Activated naive CD4-positive, alpha-beta T cell treated with anti-CD3 and anti-CD28 coated beads, Interleukin-2, amount 10 ng/mL, durations not matched to agents 7 days and 5 days (primary cell): ENCODE measurements around the gene RGS6.
A peak's percentile ranks its signal among the peaks of the same experiment; 100 is the strongest.

ENCODE experiments used
- CTCF ChIA-PET: fragments of 350-600 bp; sonication (Branson Sonifier 250); formaldehyde crosslinking; loops from one replicate; lab custom pipeline; 2021; ENCODE audit warnings: antibody characterized with exemption; lab: Charles Lee
- DNase-seq: peaks from one replicate; pipeline ENCODE4 v3.0.0-alpha.2; 2020
- H3K27ac Mint-ChIP-seq: one replicate; pipeline ENCODE4 v1.8.0; 2021; ENCODE audit warnings: mild to moderate bottlenecking, moderate library complexity, mixed read lengths
- H3K27me3 Mint-ChIP-seq: one replicate; pipeline ENCODE4 v1.8.0; 2021; ENCODE audit warnings: mild to moderate bottlenecking, mixed read lengths
- H3K36me3 Mint-ChIP-seq: one replicate; pipeline ENCODE4 v1.8.0; 2021; ENCODE audit warnings: mixed read lengths
- H3K4me1 Mint-ChIP-seq: one replicate; pipeline ENCODE4 v1.8.0; 2021; ENCODE audit warnings: mixed read lengths
- H3K4me3 Mint-ChIP-seq: one replicate; pipeline ENCODE4 v1.8.0; 2021; ENCODE audit warnings: mild to moderate bottlenecking, moderate library complexity, mixed read lengths
- H3K9me3 Mint-ChIP-seq: one replicate; pipeline ENCODE4 v1.8.0; 2021; ENCODE audit warnings: mixed read lengths

The RGS6 gene

GRCh38 chr14:72444701-72445100 lies 512.5 kb downstream of the RGS6 start:
- CTCF ChIA-PET = interaction anchor here (1.0 to 2.5 kb wide), 3 partner anchors 25 to 69 kb away, joined by 4 to 10 read pairs (median 6); no protein-coding TSS in a partner anchor

DNA sequence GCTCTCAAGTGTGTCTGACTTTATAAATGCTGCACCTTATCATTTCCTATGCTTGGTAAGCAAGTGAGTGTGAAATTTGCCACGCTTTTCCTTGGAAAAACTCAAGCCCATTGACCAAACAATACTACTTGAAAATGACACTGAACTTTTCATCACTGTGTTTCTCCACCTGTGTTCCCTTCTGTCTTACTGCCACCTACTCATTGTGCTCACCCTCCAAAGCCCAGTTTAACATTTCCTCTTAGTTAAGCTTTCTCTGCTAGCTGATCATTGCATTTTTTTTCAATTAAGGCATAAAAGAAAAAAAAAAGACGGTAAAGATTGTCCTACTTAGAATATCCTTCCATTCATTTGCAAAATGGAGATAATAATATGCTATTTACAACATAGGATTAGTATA lies 516.0 kb downstream of the RGS6 start:
- Mint-ChIP-seq H3K4me1 (peaks cover 80% of the 10 kb centered on the region), H3K27me3 (peaks cover 2% of the 10 kb centered on the region), H3K9me3 (no peaks in the 10 kb centered on the region), H3K27ac (peak overlapping the region; percentile 57), H3K4me3 (no peak overlapping the region), H3K36me3 (peaks cover 3% of the 10 kb centered on the region)
- CTCF ChIA-PET = interaction anchor here (0.5 to 2.6 kb wide), 4 partner anchors 10 to 424 kb away, joined by 3 to 10 read pairs (median 6); no protein-coding TSS in a partner anchor
- DNase-seq = no peak

More at GRCh38 chr14:72444701-72445100, 512.5 kb downstream of the RGS6 start:
- H3K4me1 Mint-ChIP-seq = peaks cover 86% of the 10 kb centered on the region
- H3K4me3 Mint-ChIP-seq = no peak overlapping the region
- peak overlapping the region; percentile 66 for H3K27ac Mint-ChIP-seq
- no peak for DNase-seq
- H3K27me3 Mint-ChIP-seq = peaks cover 4% of the 10 kb centered on the region
- peaks cover 7% of the 10 kb centered on the region for H3K36me3 Mint-ChIP-seq
- no peaks in the 10 kb centered on the region for H3K9me3 Mint-ChIP-seq

DNA sequence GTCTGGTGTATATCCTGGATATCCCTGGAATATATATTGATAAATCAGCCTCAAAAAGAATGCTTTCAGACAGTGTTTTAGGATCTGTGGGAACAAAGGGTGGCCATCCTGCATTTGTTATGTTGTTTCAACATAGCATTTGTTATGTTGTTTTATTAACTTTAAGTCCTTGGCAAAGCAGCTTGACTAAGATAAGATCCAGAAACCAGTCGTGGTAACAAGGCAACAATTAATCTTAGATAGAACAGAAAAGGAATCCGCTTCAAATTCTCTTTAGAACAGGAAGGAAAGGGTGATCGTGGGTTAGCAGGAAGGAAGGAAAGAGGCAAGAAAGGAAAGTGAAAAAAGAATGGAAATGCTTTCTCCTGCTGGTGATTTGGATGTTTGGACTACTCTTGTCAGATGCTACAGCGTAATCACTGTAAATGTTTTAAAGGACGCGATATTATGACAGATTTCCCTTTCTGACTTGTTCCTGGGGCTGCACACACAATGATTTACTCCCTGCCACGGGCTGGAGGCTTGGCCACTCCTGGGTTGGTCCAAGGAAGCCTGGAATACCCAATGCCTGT lies 518.3 kb downstream of the RGS6 start:
- Mint-ChIP-seq H3K4me3 (no peak overlapping the region), H3K4me1 (peaks cover 69% of the 10 kb centered on the region), H3K27ac (peak overlapping the region; percentile 85), H3K27me3 (no peaks in the 10 kb centered on the region), H3K9me3 (no peaks in the 10 kb centered on the region), H3K36me3 (no peaks in the 10 kb centered on the region)
- no peak for DNase-seq
- CTCF ChIA-PET = interaction anchor here (1.3 to 1.8 kb wide), 2 partner anchors 11 to 62 kb away, joined by 3 to 7 read pairs; no protein-coding TSS in a partner anchor

DNA sequence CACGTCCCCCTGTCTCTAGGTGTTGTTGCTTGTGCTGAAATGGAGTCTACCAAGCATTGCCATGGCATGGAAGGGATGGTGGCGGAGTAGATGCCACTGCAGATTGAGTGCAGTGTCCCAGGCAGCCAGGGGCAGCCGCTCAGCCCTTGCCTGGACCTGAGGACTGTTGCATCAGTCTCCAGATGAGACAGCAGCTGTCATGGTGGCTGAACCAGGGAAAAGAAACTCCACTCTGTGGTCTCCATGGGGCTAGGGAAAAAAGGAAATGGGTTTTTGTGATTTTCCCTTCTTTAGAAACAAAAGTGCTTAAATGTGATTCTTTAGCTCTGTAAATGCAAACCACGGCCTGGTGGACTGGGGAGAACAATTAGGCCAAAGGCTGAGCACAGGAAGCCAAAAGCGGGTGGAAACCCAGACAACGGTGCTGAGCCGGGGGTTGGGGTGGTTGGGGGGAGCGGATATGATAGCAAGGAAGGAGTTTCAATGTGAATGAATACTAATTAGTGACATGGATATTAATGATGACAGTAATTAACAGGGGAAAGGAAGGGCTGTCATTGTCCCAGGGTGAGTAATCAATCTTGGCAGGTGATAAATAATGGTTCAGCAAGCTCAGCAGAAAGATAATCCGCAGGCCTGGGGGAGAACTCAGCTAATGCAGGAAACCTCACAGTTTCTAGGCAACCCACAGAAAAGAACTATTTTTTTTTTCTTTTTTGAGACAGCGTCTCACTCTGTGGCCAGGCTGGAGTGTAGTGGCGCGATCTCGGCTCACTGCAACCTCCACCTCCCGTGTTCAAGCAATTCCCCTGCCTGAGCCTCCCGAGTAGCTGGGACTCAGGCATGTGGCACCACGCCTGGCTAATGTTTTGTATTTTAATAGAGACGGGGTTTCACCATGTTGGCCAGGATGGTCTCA lies 519.1 kb downstream of the RGS6 start:
- Mint-ChIP-seq H3K36me3 (no peaks in the 10 kb centered on the region), H3K9me3 (no peaks in the 10 kb centered on the region), H3K4me1 (peaks cover 63% of the 10 kb centered on the region), H3K4me3 (peak overlapping the region; percentile 14), H3K27ac (peak overlapping the region; percentile 85), H3K27me3 (peaks cover 6% of the 10 kb centered on the region)
- CTCF ChIA-PET = interaction anchor here (0.6 to 1.8 kb wide), 4 partner anchors 12 to 675 kb away, joined by 3 to 7 read pairs (median 4); no protein-coding TSS in a partner anchor
- peak; percentile 66 for DNase-seq

DNA sequence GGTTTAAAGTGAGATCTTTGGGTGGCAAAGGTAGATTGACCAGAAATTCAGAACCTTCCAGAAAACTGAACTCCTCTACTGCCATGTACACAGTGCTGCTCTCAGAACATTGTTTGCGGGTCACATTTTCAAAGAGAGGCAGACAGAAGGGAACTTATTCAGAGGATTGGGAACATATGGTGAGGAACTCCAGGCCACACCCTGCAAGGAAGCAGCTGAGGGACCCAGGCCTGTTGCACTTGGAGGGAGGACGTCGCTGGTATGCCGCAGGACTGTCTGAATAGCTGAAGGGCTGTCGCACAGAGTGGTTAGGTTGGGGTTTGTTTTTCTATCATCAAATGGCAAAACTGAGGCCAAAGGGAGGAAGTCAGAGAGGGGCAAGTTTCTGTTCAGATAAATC lies 520.5 kb downstream of the RGS6 start:
- Mint-ChIP-seq H3K36me3 (no peaks in the 10 kb centered on the region), H3K27me3 (peaks cover 15% of the 10 kb centered on the region), H3K27ac (peak overlapping the region; percentile 85), H3K4me3 (no peak overlapping the region), H3K4me1 (peaks cover 51% of the 10 kb centered on the region), H3K9me3 (no peaks in the 10 kb centered on the region)
- CTCF ChIA-PET = no interaction called here
- DNase-seq = no peak

GRCh38 chr14:72454388-72455160 lies 522.3 kb downstream of the RGS6 start:
- CTCF ChIA-PET = interaction anchor here (0.7 kb wide), 1 partner anchor 9 kb away, joined by 3 read pairs; no protein-coding TSS in a partner anchor
- Mint-ChIP-seq H3K9me3 (peaks cover 1% of the 10 kb centered on the region), H3K27ac (no peak overlapping the region), H3K27me3 (peaks cover 33% of the 10 kb centered on the region), H3K4me1 (peaks cover 38% of the 10 kb centered on the region), H3K4me3 (no peak overlapping the region), H3K36me3 (no peaks in the 10 kb centered on the region)
- DNase-seq = no peak

DNA sequence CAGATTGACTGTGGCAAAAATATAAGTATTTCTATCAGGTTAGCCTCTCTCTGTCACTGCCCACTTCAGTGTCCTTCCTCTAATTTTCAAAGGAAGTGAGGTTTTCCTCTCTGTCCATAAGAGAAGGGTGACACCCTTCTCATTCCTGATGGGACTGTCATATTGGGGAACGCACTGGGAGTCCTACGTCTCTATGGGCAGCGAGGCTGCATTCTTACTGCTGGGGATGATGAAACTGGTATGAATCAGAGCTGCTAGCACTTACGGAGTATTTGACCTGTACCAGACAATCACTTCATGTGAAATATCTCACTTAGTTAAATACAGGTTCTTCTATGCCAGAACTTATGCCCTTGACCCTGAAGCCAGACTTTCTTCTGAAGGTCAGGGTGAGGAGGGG lies 525.4 kb downstream of the RGS6 start:
- H3K36me3 Mint-ChIP-seq = no peaks in the 10 kb centered on the region
- CTCF ChIA-PET = interaction anchor here (0.7 kb wide), 1 partner anchor 23 kb away, joined by 4 read pairs; no protein-coding TSS in a partner anchor

DNA sequence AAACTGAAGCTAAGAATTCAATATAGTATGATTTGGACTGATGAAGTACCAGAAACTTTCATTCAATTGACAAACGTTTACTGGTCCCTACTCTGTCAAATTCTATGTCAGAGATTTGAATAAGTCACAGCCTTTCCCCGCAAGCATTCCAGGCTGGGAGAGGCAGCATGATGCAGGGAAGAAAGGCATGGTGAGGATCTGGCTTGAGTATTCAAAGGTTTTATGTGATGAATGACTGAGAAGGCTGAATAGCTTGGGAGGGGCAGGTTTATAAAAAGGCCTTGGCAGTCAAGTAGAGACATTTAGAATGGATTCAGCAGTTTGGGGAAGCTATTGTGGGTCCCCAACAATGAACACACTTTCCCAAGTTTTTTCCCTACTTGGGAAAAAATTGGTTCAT lies 529.8 kb downstream of the RGS6 start:
- peaks cover 3% of the 10 kb centered on the region for H3K36me3 Mint-ChIP-seq
- peaks cover 45% of the 10 kb centered on the region for H3K27me3 Mint-ChIP-seq
- CTCF ChIA-PET = interaction anchor here (1.4 kb wide), 1 partner anchor 10 kb away, joined by 4 read pairs; no protein-coding TSS in a partner anchor
- peaks cover 13% of the 10 kb centered on the region for H3K9me3 Mint-ChIP-seq
- DNase-seq = no peak
- no peak overlapping the region for H3K27ac Mint-ChIP-seq
- no peak overlapping the region for H3K4me3 Mint-ChIP-seq
- H3K4me1 Mint-ChIP-seq = no peaks in the 10 kb centered on the region

More for the DNA sequence above, 525.4 kb downstream of the RGS6 start:
- H3K27me3 Mint-ChIP-seq = peaks cover 41% of the 10 kb centered on the region
- H3K9me3 Mint-ChIP-seq = peaks cover 1% of the 10 kb centered on the region
- H3K4me3 Mint-ChIP-seq = no peak overlapping the region
- H3K27ac Mint-ChIP-seq = no peak overlapping the region
- peaks cover 14% of the 10 kb centered on the region for H3K4me1 Mint-ChIP-seq
- DNase-seq = no peak

DNA sequence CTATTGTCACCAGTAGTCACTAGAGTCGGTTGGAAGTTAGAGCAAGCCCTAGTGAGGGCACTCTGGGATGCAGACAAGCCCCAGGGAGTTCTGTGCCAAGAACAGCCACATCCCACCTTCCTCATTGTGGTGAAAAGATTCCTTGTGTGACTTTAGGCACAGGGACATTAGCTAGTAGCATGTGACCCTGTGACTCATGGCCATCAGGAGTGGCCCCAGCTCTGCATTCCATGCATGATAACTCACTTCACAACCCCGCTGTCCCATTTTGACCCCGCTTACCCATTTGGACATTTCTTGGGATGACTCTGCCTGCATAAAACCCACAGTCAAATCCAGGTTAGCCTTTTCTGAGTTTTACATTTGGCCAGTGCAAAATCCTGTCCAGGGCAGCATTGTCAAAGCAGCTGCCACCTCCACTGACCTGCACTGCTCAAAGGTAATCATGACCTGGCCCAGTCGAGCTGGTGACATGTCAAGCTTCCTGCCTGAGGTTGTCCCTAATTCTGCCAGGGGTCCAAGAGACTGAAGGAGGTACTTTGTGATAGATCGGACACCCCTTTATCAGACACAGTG lies 531.1 kb downstream of the RGS6 start:
- no peak for DNase-seq
- Mint-ChIP-seq H3K27ac (no peak overlapping the region), H3K4me1 (no peaks in the 10 kb centered on the region), H3K27me3 (peaks cover 33% of the 10 kb centered on the region), H3K36me3 (peaks cover 5% of the 10 kb centered on the region), H3K9me3 (peaks cover 15% of the 10 kb centered on the region), H3K4me3 (no peak overlapping the region)
- CTCF ChIA-PET = interaction anchor here (1.1 to 1.6 kb wide), 2 partner anchors 8 to 9 kb away, joined by 3 to 4 read pairs; no protein-coding TSS in a partner anchor

GRCh38 chr14:72464226-72464625 lies 532.0 kb downstream of the RGS6 start:
- CTCF ChIA-PET = interaction anchor here (1.6 kb wide), 1 partner anchor 9 kb away, joined by 3 read pairs; no protein-coding TSS in a partner anchor
- Mint-ChIP-seq H3K36me3 (peaks cover 5% of the 10 kb centered on the region), H3K4me3 (no peak overlapping the region), H3K27ac (no peak overlapping the region), H3K4me1 (no peaks in the 10 kb centered on the region), H3K9me3 (peaks cover 15% of the 10 kb centered on the region), H3K27me3 (peaks cover 29% of the 10 kb centered on the region)
- no peak for DNase-seq

DNA sequence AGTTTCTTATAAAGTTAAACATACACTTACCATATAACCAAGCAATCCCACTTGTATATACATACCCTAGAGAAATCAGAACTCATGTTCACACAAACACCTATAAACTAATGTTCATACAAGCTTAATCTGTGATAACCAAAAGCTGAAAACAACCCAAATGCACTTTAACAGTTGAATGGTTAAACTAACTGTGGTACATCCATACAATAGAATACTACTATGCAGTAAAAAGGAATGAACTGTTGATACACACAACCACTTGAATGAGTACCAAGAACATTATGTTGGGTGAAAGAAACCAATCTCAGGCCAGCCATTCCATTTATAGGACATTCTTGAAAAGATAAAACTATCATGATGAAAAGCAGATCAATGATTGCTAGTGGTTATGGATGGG lies 534.1 kb downstream of the RGS6 start:
- H3K9me3 Mint-ChIP-seq = peaks cover 15% of the 10 kb centered on the region
- CTCF ChIA-PET = no interaction called here
- H3K36me3 Mint-ChIP-seq = peaks cover 5% of the 10 kb centered on the region
- peaks cover 28% of the 10 kb centered on the region for H3K27me3 Mint-ChIP-seq
- no peaks in the 10 kb centered on the region for H3K4me1 Mint-ChIP-seq
- no peak overlapping the region for H3K4me3 Mint-ChIP-seq
- DNase-seq = no peak
- H3K27ac Mint-ChIP-seq = no peak overlapping the region

DNA sequence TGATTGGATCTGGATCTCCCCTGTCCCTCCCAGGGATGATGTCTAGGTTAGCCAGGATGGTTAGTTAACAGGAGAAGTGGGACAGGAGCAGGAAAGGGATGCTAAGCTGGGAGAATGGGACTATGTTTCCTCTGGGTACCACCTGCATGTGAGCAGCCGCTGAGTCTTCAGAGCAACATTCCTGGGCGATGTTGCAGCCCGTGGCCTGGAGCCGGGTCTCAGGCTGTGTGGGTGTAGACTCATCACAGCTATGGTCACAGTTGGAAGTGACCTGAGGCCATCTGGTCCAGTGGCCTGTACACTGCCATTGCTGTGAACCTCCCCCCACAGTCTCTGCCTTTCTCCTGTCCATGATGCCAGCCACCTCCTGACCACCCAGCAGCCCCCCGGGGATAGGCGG lies 539.1 kb downstream of the RGS6 start:
- Mint-ChIP-seq H3K9me3 (peaks cover 6% of the 10 kb centered on the region), H3K4me1 (peaks cover 36% of the 10 kb centered on the region), H3K4me3 (no peak overlapping the region), H3K27me3 (peaks cover 18% of the 10 kb centered on the region), H3K36me3 (peaks cover 2% of the 10 kb centered on the region), H3K27ac (no peak overlapping the region)
- DNase-seq = no peak
- CTCF ChIA-PET = no interaction called here

DNA sequence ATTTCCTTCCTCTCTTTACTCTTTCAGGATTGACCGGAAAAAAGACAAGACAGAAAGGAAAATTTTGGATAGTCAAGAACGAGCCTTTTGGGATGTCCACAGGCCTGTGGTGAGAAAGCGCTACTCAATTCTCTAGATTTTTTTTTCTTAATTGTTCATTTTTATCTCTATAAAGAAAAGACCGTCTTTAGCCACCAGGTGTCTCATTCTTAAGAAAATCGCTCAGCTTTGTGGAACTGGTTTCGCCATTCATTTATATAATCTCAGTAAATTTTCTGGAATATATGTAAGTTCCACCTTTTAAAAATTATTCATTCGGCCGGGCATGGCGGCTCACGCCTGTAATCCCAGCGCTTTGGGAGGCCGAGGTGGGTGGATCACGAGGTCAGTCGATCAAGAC lies 540.6 kb downstream of the RGS6 start:
- Mint-ChIP-seq H3K36me3 (no peaks in the 10 kb centered on the region), H3K4me3 (no peak overlapping the region), H3K27me3 (peaks cover 21% of the 10 kb centered on the region), H3K9me3 (no peaks in the 10 kb centered on the region), H3K27ac (no peak overlapping the region), H3K4me1 (peaks cover 51% of the 10 kb centered on the region)
- no peak for DNase-seq
- CTCF ChIA-PET = interaction anchor here (0.8 to 2.3 kb wide), 9 partner anchors 9 to 432 kb away, joined by 3 to 8 read pairs (median 4); no protein-coding TSS in a partner anchor
